22Rv1 (cell line): ENCODE data around the gene TIMM13.
"Not testable (repeated sequence)": the region's sequence is repeated elsewhere in the genome, so short reads cannot be mapped to it uniquely, and the experiment has no call there.

Experiments used
- H3K27ac ChIP-seq: fragments of 450-650 bp; 2 replicates; pipeline ENCODE4 v1.5.1; 2017
- ZFX ChIP-seq: fragments of 450-650 bp; IDR thresholded peaks from 2 replicates; pipeline ENCODE4 v1.6.1; 2017; ENCODE audit warnings: antibody characterized with exemption, borderline replicate concordance
- TF ChIP-seq, protein P1 (sequence below): fragments of 450-650 bp; IDR thresholded peaks from 2 replicates; pipeline ENCODE4 v1.5.1; 2017; ENCODE audit warnings: mild to moderate bottlenecking

TIMM13 gene

DNA sequence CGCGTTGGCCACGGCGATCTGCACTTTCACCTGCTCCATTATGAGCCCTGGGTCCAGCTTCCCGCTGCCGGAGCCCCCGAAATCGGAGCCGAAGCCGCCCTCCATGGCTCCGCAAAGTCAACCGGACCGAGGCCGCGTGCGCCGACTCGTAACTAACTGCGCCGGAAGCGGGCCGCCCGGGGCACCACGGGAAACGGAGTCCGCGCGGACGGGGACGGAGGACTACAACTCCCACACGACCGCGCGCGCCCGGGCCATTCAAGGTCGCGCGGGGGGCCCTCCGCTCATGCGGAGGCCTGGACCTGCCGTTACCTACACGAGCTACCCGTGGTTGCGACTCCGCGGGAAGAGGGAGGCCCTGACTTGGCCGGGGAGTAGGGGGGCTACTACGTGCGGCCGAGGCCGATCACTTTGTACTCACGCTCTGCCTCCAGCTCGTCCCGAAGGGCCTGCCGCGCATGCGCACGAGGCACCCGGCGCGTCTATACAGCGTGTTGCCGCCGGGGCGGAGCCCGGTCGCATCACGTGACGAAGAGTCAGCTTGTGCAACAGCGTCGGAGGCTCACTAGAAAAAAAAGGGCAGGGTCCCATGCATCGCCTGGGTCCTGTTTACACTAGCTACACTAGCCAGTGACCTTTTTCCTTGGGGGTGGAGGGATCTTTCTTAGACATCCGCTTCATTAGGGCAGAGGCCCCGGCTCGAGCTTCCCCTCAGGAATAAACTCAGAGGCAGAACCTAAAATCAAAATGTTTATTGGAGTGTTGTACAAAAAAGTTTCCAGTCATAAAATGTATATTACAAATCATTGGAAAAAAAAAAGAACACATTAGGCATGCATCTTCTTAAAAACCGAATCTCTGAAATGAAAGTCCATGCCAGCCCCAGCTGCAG is at the start of gene TIMM13:
Gene TIMM13, minus strand, starts transcription at position 158 of the 892 bp plus-strand sequence. Its CDS starts 53 bp downstream, at position 105.
- H3K27ac ChIP-seq: peak within 1 kb of the TSS; percentile 93
- TF ChIP-seq, protein P1, sequence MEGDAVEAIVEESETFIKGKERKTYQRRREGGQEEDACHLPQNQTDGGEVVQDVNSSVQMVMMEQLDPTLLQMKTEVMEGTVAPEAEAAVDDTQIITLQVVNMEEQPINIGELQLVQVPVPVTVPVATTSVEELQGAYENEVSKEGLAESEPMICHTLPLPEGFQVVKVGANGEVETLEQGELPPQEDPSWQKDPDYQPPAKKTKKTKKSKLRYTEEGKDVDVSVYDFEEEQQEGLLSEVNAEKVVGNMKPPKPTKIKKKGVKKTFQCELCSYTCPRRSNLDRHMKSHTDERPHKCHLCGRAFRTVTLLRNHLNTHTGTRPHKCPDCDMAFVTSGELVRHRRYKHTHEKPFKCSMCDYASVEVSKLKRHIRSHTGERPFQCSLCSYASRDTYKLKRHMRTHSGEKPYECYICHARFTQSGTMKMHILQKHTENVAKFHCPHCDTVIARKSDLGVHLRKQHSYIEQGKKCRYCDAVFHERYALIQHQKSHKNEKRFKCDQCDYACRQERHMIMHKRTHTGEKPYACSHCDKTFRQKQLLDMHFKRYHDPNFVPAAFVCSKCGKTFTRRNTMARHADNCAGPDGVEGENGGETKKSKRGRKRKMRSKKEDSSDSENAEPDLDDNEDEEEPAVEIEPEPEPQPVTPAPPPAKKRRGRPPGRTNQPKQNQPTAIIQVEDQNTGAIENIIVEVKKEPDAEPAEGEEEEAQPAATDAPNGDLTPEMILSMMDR: no peak
- TF ChIP-seq ZFX: no peak

DNA sequence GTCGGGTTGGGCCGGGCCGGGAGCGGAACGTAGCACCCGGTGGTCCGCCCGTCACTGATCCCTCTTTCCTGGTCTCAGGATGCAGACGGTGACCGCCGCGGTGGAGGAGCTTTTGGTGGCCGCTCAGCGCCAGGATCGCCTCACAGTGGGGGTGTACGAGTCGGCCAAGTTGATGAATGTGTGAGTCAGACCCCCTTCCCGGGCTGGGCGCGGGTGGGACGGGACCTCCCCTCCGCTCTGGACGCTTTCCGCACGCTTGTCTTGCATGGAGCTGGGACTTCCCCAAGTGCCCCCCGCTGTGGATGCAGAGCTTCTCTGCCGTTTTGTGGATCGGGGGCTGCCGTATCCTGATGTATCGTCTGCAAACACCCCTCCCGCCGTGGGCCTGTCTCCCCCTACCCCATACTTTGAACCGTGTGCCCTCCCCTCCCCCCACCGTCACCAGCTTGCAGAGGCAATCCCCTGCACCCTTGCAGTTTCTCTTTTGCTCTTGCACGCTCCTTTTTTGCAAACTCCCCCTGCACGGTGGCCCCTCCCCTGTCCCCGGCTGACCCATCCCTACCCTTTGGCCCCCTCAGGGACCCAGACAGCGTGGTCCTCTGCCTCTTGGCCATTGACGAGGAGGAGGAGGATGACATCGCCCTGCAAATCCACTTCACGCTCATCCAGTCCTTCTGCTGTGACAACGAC is 49.2 kb upstream of the TIMM13 start:
- TF ChIP-seq, protein P1: no peak
- peak overlapping the region; percentile 81 for H3K27ac ChIP-seq

DNA sequence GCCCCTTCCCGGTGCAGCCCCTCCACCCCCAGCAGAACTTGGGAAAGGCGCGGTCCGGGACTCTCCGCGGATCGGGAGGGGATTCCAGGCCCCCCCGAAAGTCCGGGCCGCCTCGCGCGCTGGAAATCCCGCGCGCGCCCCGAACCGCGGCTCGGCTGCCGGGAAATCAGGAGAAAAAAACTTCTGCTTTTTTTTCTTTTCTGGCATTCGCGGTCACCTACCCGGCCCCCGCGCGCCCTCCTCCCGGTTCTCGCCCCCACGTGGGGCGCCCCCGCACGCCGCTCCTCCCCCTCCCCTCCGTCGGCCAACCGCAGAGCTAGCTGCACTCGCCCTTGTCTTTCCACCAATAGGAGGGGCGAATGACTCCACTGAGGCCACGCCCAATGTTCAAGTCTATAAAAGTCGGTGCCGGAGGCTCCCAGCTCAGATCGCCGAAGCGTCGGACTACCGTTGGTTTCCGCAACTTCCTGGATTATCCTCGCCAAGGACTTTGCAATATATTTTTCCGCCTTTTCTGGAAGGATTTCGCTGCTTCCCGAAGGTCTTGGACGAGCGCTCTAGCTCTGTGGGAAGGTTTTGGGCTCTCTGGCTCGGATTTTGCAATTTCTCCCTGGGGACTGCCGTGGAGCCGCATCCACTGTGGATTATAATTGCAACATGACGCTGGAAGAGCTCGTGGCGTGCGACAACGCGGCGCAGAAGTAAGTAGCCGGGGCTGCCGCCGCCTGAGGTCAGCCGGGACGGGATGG is 48.5 kb upstream of the TIMM13 start, which contains the start of gene GADD45B:
Gene GADD45B, plus strand, starts transcription at position 426 of the 749 bp plus-strand sequence. Its CDS starts 232 bp downstream, at position 658.
- TF ChIP-seq ZFX: no peak
- TF ChIP-seq, protein P1: no peak
- peak within 1 kb of the TSS; percentile 81 for H3K27ac ChIP-seq

DNA sequence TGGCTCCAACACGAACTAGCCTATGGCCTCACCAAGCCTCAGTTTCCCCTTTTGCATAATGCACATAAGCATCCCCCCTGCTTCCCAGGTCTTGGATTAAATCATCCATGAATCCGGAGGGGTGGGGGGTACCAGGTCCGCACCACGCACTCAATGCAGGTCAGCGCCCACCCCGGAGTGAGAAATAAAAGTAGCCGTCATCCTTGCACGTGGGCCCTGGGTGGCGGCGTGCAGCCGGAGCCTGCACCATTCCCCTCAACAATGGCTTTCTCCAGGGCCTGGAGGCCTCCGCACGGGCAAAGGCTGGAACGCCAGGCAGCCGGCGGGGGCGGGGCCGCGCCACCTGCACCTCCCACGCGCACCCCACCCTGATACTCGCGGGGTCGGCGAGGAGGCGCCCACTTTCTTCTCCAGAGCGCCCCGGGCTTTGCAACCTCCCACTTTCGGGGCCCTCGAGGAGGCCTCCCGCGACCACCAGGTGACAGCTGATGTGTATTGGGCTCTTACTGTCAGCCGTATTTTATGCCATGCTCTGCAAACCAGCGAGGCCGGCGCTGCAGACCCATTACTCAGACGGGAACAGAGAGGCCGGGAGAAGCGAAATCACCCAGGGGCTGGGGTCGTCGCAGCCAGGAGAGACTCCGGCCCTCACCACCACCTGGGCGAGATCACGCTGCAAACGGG is 47.8 kb upstream of the TIMM13 start:
- TF ChIP-seq, protein P1: no peak
- TF ChIP-seq ZFX: no peak
- peak overlapping the region; percentile 81 for H3K27ac ChIP-seq

DNA sequence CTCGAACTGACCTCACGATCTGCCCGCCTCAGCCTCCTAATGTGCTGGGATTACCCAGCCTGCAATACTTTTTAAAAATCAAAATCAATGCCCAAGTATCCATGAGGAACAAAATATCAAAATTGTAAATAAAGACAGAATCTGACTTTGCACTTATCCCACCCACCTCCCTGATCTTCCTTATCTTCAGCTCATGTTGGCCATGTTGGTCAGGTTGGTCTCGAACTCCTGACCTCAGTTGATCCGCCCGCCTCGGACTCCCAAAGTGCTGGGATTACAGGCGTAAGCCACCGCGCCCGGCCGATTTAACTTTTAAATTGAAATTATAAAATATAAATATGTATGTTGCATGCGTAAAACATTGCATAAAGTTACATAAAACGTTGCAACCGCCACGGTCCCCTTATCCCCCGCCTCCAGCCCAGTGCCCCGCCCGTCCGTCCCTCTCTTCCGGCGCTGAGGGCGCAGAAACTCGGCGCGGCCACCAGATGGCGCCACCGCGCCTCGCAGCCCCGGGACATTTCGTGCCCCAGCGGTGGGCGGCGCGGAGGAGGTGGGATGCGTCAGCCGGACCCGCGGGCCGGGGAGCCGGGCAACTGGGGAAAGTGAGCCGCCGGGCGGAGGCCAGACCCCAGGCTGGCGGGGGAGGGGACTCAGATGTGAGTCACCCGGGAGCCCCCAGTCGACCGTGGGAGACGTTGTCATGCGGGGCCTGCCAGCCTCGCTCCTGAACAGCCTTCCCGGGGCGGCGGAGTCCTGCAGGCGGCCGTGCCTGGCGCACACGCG is 47.0 kb upstream of the TIMM13 start:
- peak overlapping the region; percentile 81 for H3K27ac ChIP-seq
- TF ChIP-seq ZFX: no peak
- TF ChIP-seq, protein P1: peak; percentile 95

DNA sequence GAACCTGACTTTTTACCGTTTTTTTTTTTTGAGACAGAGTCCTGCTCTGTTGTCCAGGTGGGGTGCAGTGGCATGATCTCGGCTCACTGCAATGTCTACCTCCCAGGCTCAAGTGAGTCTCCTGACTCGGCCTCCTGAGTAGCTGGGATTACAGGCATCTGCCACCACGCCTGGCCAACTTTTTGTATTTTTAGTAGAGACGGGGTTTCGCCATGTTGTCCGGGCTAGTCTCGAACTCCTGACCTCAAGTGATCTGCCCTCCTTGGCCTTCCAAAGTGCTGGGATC is 42.5 kb upstream of the TIMM13 start:
- H3K27ac ChIP-seq: not testable (repeated sequence)
